ENCODE measurements around the gene CATSPER3.

Gene CATSPER3

GRCh38 chr5:135030956-135031812 is 63.5 kb downstream of the CATSPER3 start:
- no peak for DNase-seq

GRCh38 chr5:135031813-135032694 is 64.3 kb downstream of the CATSPER3 start:
- no peak for DNase-seq

- DNase-seq: no peak
Measured at GRCh38 chr5:135032695-135032998, 64.9 kb downstream of the CATSPER3 start.

GRCh38 chr5:135032999-135033861 is 65.5 kb downstream of the CATSPER3 start:
- DNase-seq: peak; percentile 22

GRCh38 chr5:135033901-135034235 is 66.2 kb downstream of the CATSPER3 start, which contains the start of gene PITX1:
PITX1 (minus strand) TSS chr5:135034228; CDS start chr5:135033881, 347 bp downstream.
- no peak for DNase-seq

GRCh38 chr5:135034236-135034962 is 66.7 kb downstream of the CATSPER3 start:
- peak; percentile 28 for DNase-seq

- no peak for DNase-seq
Measured at GRCh38 chr5:135034963-135035677, 67.4 kb downstream of the CATSPER3 start.

- DNase-seq: no peak
Measured at GRCh38 chr5:135035678-135036030, 67.9 kb downstream of the CATSPER3 start.

GRCh38 chr5:135036405-135036804 is 68.7 kb downstream of the CATSPER3 start:
- no peak for DNase-seq

- DNase-seq: no peak
Measured at GRCh38 chr5:135037519-135038204, 70.0 kb downstream of the CATSPER3 start.

- DNase-seq: no peak
Measured at GRCh38 chr5:135038205-135038812, 70.6 kb downstream of the CATSPER3 start.

GRCh38 chr5:135038813-135039270 is 71.1 kb downstream of the CATSPER3 start:
- no peak for DNase-seq

- no peak for DNase-seq
Measured at GRCh38 chr5:135039271-135040033, 71.7 kb downstream of the CATSPER3 start.

- no peak for DNase-seq
Measured at GRCh38 chr5:135040034-135040332, 72.3 kb downstream of the CATSPER3 start.

GRCh38 chr5:135040333-135041144 is 72.8 kb downstream of the CATSPER3 start:
- DNase-seq: no peak

- DNase-seq: no peak
Measured at GRCh38 chr5:135041145-135041587, 73.5 kb downstream of the CATSPER3 start.

GRCh38 chr5:135041726-135042125 is 74.0 kb downstream of the CATSPER3 start:
- no peak for DNase-seq

GRCh38 chr5:135042595-135042994 is 74.9 kb downstream of the CATSPER3 start:
- no peak for DNase-seq

GRCh38 chr5:135045488-135045887 is 77.8 kb downstream of the CATSPER3 start:
- no peak for DNase-seq
